ENCODE measurements around the gene C10orf71.

The C10orf71 gene

GRCh38 chr10:49310460-49310859 lies 11.5 kb downstream of the C10orf71 start:
- H3F3A ChIP-seq (ENCODE audit: insufficient read depth, low read length): no peaks in the 10 kb centered on the region
- H3K9me3 ChIP-seq (ENCODE audit: low read length): no peaks in the 10 kb centered on the region
- H3K36me3 ChIP-seq (ENCODE audit: insufficient read depth, low read length): peaks cover 6% of the 10 kb centered on the region; the same call in 1 of the 2 replicates
- no peak overlapping the region for H3K27ac ChIP-seq (ENCODE audit: low read depth, low read length, poor library complexity, severe bottlenecking)
- no peak overlapping the region for H2AFZ ChIP-seq (ENCODE audit: low read length)
- no peaks in the 10 kb centered on the region for H4K20me1 ChIP-seq (ENCODE audit: insufficient read depth, low read length)
- H3K9ac ChIP-seq (ENCODE audit: low read length): no peak overlapping the region
- no peak overlapping the region for H3K4me2 ChIP-seq (ENCODE audit: low read length)
- H3K4me1 ChIP-seq (ENCODE audit: insufficient read depth, low read length, severe bottlenecking): peaks cover 11% of the 10 kb centered on the region
- no peaks in the 10 kb centered on the region for H3K9me2 ChIP-seq (ENCODE audit: low read depth, low read length)
- no peak overlapping the region for H3K4me3 ChIP-seq (ENCODE audit: low read depth, low read length, poor library complexity, severe bottlenecking)
- no peak for TF ChIP-seq EZH2 (IDR thresholded peaks at IDR 0.05; ENCODE audit: borderline replicate concordance, low read length)
- TF ChIP-seq, protein P1, sequence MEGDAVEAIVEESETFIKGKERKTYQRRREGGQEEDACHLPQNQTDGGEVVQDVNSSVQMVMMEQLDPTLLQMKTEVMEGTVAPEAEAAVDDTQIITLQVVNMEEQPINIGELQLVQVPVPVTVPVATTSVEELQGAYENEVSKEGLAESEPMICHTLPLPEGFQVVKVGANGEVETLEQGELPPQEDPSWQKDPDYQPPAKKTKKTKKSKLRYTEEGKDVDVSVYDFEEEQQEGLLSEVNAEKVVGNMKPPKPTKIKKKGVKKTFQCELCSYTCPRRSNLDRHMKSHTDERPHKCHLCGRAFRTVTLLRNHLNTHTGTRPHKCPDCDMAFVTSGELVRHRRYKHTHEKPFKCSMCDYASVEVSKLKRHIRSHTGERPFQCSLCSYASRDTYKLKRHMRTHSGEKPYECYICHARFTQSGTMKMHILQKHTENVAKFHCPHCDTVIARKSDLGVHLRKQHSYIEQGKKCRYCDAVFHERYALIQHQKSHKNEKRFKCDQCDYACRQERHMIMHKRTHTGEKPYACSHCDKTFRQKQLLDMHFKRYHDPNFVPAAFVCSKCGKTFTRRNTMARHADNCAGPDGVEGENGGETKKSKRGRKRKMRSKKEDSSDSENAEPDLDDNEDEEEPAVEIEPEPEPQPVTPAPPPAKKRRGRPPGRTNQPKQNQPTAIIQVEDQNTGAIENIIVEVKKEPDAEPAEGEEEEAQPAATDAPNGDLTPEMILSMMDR (IDR thresholded peaks at IDR 0.05; ENCODE audit: low read length): no peak
- no peaks in the 10 kb centered on the region for H3K27me3 ChIP-seq (ENCODE audit: insufficient read depth, low read length)
- H3K79me2 ChIP-seq (ENCODE audit: insufficient read depth, low read length): no peaks in the 10 kb centered on the region

DNA sequence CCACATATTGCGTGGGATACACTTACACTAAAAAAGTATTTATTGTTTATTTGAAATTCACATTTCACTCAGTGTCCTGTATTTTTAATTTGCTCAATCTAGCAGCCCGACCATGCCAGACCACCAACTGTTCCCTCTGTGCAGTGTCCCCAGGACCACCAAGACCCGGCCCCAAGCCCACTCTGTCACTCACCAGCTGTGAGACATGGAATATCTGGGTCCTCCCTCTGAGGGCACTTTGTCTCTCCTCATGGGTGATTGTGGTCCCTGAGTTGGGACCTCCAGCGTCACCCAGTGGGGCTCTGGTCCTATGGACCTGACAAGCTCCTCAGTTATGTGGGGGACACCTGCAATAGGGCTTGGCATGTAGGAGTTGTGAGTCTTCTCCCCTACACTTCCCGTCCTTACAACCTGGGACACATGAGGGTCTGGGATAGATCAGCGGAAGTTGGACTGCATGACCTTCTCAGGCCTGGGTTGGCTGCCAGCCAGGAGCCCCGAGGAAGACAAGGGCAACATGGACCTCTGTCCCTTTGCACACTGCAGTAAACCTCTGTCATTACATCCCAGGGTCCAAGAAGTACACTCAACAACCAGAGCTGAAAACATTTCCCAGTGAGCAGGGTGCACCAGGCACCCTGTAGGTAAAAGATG lies 12.1 kb downstream of the C10orf71 start:
- Histone ChIP-seq H3K9me2 (ENCODE audit: low read depth, low read length) (no peaks in the 10 kb centered on the region), H3F3A (ENCODE audit: insufficient read depth, low read length) (no peaks in the 10 kb centered on the region), H3K36me3 (ENCODE audit: insufficient read depth, low read length) (peaks cover 6% of the 10 kb centered on the region; the same call in 1 of the 2 replicates), H3K79me2 (ENCODE audit: insufficient read depth, low read length) (no peaks in the 10 kb centered on the region), H3K9me3 (ENCODE audit: low read length) (no peaks in the 10 kb centered on the region), H2AFZ (ENCODE audit: low read length) (no peak overlapping the region), H3K4me3 (ENCODE audit: low read depth, low read length, poor library complexity, severe bottlenecking) (no peak overlapping the region), H3K4me2 (ENCODE audit: low read length) (no peak overlapping the region), H3K27ac (ENCODE audit: low read depth, low read length, poor library complexity, severe bottlenecking) (no peak overlapping the region), H4K20me1 (ENCODE audit: insufficient read depth, low read length) (no peaks in the 10 kb centered on the region), H3K27me3 (ENCODE audit: insufficient read depth, low read length) (no peaks in the 10 kb centered on the region), H3K4me1 (ENCODE audit: insufficient read depth, low read length, severe bottlenecking) (peaks cover 11% of the 10 kb centered on the region), H3K9ac (ENCODE audit: low read length) (no peak overlapping the region)
- no peak for TF ChIP-seq EZH2 (IDR thresholded peaks at IDR 0.05; ENCODE audit: borderline replicate concordance, low read length)
- TF ChIP-seq, protein P1 (IDR thresholded peaks at IDR 0.05; ENCODE audit: low read length): no peak

DNA sequence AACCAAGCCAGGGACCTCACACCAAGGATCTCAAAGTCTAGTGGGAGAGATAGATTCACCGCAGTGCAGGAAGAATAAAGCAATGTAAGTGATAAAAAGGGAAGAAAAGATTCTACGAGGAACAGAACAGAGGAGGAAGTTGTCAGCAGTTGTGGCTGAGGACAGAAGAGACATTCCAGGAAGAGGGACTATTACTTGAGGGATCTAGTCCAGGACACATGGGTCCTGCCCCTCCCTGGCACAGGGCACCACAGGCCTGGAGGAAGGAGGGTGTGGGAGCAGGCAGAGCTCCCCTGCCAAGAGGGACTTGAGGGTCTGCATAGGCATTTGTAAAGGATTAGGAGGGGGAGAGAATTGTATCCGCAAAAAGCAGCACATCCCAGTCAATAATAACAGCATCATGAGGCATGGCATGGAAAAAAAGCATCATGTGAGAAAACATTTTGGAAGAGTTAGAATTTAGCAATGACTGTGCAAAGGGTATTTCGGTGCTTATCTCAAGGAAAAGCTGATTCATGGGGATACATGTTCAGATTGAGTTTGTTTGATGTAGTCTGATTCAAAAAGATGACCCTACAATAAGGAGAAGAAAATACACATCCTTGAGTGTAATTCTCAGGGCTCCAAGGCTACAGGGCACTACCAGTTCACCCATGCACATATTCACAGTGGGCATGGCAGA lies 12.7 kb downstream of the C10orf71 start:
- peaks cover 6% of the 10 kb centered on the region; the same call in 1 of the 2 replicates for H3K36me3 ChIP-seq (ENCODE audit: insufficient read depth, low read length)
- H3K9ac ChIP-seq (ENCODE audit: low read length): no peak overlapping the region
- H3K9me2 ChIP-seq (ENCODE audit: low read depth, low read length): no peaks in the 10 kb centered on the region
- no peaks in the 10 kb centered on the region for H3F3A ChIP-seq (ENCODE audit: insufficient read depth, low read length)
- H3K27me3 ChIP-seq (ENCODE audit: insufficient read depth, low read length): no peaks in the 10 kb centered on the region
- H3K4me2 ChIP-seq (ENCODE audit: low read length): no peak overlapping the region
- H3K27ac ChIP-seq (ENCODE audit: low read depth, low read length, poor library complexity, severe bottlenecking): no peak overlapping the region
- H3K79me2 ChIP-seq (ENCODE audit: insufficient read depth, low read length): no peaks in the 10 kb centered on the region
- H3K4me3 ChIP-seq (ENCODE audit: low read depth, low read length, poor library complexity, severe bottlenecking): no peak overlapping the region
- H3K4me1 ChIP-seq (ENCODE audit: insufficient read depth, low read length, severe bottlenecking): peaks cover 11% of the 10 kb centered on the region
- H4K20me1 ChIP-seq (ENCODE audit: insufficient read depth, low read length): no peaks in the 10 kb centered on the region
- no peak for TF ChIP-seq EZH2 (IDR thresholded peaks at IDR 0.05; ENCODE audit: borderline replicate concordance, low read length)
- TF ChIP-seq, protein P1 (IDR thresholded peaks at IDR 0.05; ENCODE audit: low read length): no peak
- H2AFZ ChIP-seq (ENCODE audit: low read length): no peak overlapping the region
- H3K9me3 ChIP-seq (ENCODE audit: low read length): no peaks in the 10 kb centered on the region

All from OCI-LY1 (cell line).